Measurements from ENCODE around the gene P4HTM.

The P4HTM gene

GRCh38 chr3:49028673-49029562 lies 38.9 kb downstream of the P4HTM start, which contains the start of gene IMPDH2 (continued):
- TF ChIP-seq ZBTB10 (tag by site-specific recombination; IDR thresholded peaks at IDR 0.05) (no peak; the same call in 1 of the 2 replicates), ZNF529 (tag by site-specific recombination; IDR thresholded peaks at IDR 0.05; ENCODE audit: insufficient replicate concordance) (no peak), ZNF837 (tag by site-specific recombination; IDR thresholded peaks at IDR 0.05) (0 out of 2 replicates have a peak, but pooled peaks have one; percentile 46), ZNF777 (tag by site-specific recombination; IDR thresholded peaks at IDR 0.05; ENCODE audit: borderline replicate concordance) (no peak; the same call in 1 of the 2 replicates), SALL2 (tag by site-specific recombination; IDR thresholded peaks at IDR 0.05; ENCODE audit: borderline replicate concordance) (no peak), ZNF654 (tag by site-specific recombination; IDR thresholded peaks at IDR 0.05; ENCODE audit: low read depth) (no peak)

GRCh38 chr3:49029563-49029884 lies 39.5 kb downstream of the P4HTM start:
- POLR2A ChIA-PET: interaction anchor here (0.6 to 1.9 kb wide), 25 partner anchors 8 to 642 kb away, joined by 3 to 28 read pairs (median 3); partner anchors contain the start of genes DALRD3, KLHDC8B, LAMB2 and P4HTM
- CTCF ChIA-PET: interaction anchor here (0.5 to 1.1 kb wide), 2 partner anchors 42 to 63 kb away, joined by 3 read pairs; no protein-coding TSS in a partner anchor
- H3K36me3 ChIP-seq (ENCODE audit: control insufficient read depth in 2 of 2, insufficient read depth in 1 of 2, low read length in 2 of 2): peaks cover 5 to 88% of the 10 kb centered on the region in 2 experiments; a peak in 2 of 3 replicates
- H3K27ac ChIP-seq (ENCODE audit: extremely low read depth, low read depth, low read length): no peak overlapping the region
- TF ChIP-seq ZEB2 (tag by site-specific recombination; IDR thresholded peaks at IDR 0.05) (0 out of 2 replicates have a peak, but pooled peaks have one; percentile 4), KLF10 (tag by site-specific recombination; IDR thresholded peaks at IDR 0.05) (no peak), PRDM10 (tag by site-specific recombination; IDR thresholded peaks at IDR 0.05) (peak; percentile 18; the same call in 1 of the 2 replicates)
- H3K4me3 ChIP-seq (ENCODE audit: low read depth, low read length): no peak overlapping the region; the same call in 1 of the 2 replicates
- no peaks in the 10 kb centered on the region for H3K9me3 ChIP-seq (ENCODE audit: control insufficient read depth, insufficient read depth, low read depth, low read length)
- no peaks in the 10 kb centered on the region for H3K4me1 ChIP-seq (ENCODE audit: control insufficient read depth, insufficient read depth, low read length)

- ChIA-PET POLR2A (no interaction called here), CTCF (no interaction called here)
- peaks cover 5 to 88% of the 10 kb centered on the region in 2 experiments; a peak in 2 of 3 replicates for H3K36me3 ChIP-seq (ENCODE audit: control insufficient read depth in 2 of 2, insufficient read depth in 1 of 2, low read length in 2 of 2)
- TF ChIP-seq ZNF639 (tag by site-specific recombination; IDR thresholded peaks at IDR 0.05): no peak
- TF ChIP-seq ZNF791 (tag by site-specific recombination; IDR thresholded peaks at IDR 0.05): no peak
- TF ChIP-seq ZNF768 (tag by site-specific recombination; IDR thresholded peaks at IDR 0.05): no peak
- TF ChIP-seq ZNF549 (tag by site-specific recombination; IDR thresholded peaks at IDR 0.05): no peak
- no peak for TF ChIP-seq YY2 (tag by site-specific recombination; IDR thresholded peaks at IDR 0.05)
- no peak for TF ChIP-seq KLF8 (tag by site-specific recombination; IDR thresholded peaks at IDR 0.05)
- TF ChIP-seq ZNF777 (tag by site-specific recombination; IDR thresholded peaks at IDR 0.05; ENCODE audit: borderline replicate concordance): no peak
- TF ChIP-seq SP3 (tag by site-specific recombination; IDR thresholded peaks at IDR 0.05): no peak
- no peak overlapping the region for H3K4me3 ChIP-seq (ENCODE audit: low read depth, low read length)
- no peak overlapping the region for H3K27ac ChIP-seq (ENCODE audit: extremely low read depth, low read depth, low read length)
- no peaks in the 10 kb centered on the region for H3K4me1 ChIP-seq (ENCODE audit: control insufficient read depth, insufficient read depth, low read length)
- H3K9me3 ChIP-seq (ENCODE audit: control insufficient read depth, insufficient read depth, low read depth, low read length): no peaks in the 10 kb centered on the region
Observed at GRCh38 chr3:49030321-49030720, 40.3 kb downstream of the P4HTM start.

Measured in HEK293 (cell line).